ENCODE data around the gene SLC35F1.

DNA sequence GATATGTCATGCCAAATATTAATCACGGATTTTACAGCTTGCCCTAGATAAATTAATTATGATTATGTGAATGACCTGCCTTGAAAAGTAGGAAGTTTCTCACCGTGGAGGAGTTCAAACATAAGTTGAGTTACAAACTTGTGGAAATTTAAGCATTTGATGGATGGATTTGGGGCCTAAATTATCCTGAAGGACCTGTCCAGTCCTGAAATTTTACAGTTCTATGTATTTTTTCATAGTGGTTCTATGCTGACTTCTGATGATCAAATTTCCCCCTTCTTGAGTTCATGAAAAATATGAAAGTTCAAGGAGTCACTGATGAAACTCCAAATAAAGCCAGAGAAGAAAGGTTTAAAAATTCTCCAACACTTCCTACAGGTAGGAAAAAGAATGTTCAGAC lies 178.6 kb downstream of the SLC35F1 start:
- TF ChIP-seq, protein P1, sequence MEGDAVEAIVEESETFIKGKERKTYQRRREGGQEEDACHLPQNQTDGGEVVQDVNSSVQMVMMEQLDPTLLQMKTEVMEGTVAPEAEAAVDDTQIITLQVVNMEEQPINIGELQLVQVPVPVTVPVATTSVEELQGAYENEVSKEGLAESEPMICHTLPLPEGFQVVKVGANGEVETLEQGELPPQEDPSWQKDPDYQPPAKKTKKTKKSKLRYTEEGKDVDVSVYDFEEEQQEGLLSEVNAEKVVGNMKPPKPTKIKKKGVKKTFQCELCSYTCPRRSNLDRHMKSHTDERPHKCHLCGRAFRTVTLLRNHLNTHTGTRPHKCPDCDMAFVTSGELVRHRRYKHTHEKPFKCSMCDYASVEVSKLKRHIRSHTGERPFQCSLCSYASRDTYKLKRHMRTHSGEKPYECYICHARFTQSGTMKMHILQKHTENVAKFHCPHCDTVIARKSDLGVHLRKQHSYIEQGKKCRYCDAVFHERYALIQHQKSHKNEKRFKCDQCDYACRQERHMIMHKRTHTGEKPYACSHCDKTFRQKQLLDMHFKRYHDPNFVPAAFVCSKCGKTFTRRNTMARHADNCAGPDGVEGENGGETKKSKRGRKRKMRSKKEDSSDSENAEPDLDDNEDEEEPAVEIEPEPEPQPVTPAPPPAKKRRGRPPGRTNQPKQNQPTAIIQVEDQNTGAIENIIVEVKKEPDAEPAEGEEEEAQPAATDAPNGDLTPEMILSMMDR (IDR thresholded peaks at IDR 0.05; ENCODE audit: low read length): no peak
- TF ChIP-seq EZH2 (IDR thresholded peaks at IDR 0.05; ENCODE audit: borderline replicate concordance, low read length): no peak
